Measurements from ENCODE around the gene NISCH. TPM values are rescaled to one million over a fixed set of nuclear protein-coding genes. Genes with fewer than 3 reads are reported as not detected.

The NISCH gene
- polyA plus RNA-seq, 1 experiment, result 71.0 TPM

GRCh38 chr3:52441091-52441771, 14.2 kb upstream of the NISCH start:
- DNase-seq (ENCODE audit: low read depth, low spot score), result no peak
- TF ChIP-seq CTCF (IDR thresholded peaks at IDR 0.05; ENCODE audit: low read depth, low read length), result no peak
- no peak overlapping the region for H3K27ac ChIP-seq (ENCODE audit: low read depth, low read length)
- H3K27me3 ChIP-seq (ENCODE audit: control insufficient read depth, insufficient read depth, low read length), result peaks cover 6% of the 10 kb centered on the region
- H3K4me3 ChIP-seq (ENCODE audit: low read depth, low read length), result no peak overlapping the region
- ChIA-PET POLR2A (no interaction called here), CTCF (interaction anchor here (1.0 to 11.7 kb wide), 2 partner anchors 12 to 29 kb away, joined by 3 to 359 read pairs; no protein-coding TSS in a partner anchor)
- no peaks in the 10 kb centered on the region for H3K9me3 ChIP-seq (ENCODE audit: control insufficient read depth, insufficient read depth, low read length)

DNA sequence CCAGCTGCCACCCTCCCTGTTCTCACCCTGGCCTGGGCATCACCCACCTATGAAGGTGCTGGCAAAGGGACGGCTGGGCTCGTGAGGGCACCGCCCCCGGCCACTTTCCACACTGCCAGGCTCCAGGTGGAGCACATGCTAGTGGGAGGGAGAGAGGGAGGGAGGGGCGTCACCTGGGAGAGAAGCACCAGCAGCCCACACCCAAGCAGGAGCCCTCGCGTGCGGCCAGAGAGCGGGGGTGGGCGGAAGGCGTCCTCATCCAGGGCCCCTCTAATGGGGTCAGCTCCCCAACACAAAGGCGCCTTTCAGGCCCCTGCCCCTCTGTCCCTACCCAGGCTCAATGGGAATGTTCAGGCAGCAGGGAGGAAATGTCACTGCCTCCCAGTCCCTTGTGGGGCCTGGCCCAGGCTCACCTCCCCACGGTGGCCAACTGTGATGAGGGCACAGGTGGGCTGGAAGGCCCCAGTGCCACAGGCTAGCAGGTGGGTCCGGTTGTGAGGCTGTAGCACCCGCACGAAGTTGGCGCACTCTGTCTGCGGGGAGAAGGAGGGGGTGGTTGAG, 13.6 kb upstream of the NISCH start:
- Histone ChIP-seq H3K27ac (ENCODE audit: low read depth, low read length) (no peak overlapping the region), H3K27me3 (ENCODE audit: control insufficient read depth, insufficient read depth, low read length) (peaks cover 6% of the 10 kb centered on the region), H3K9me3 (ENCODE audit: control insufficient read depth, insufficient read depth, low read length) (no peaks in the 10 kb centered on the region), H3K4me3 (ENCODE audit: low read depth, low read length) (no peak overlapping the region)
- ChIA-PET CTCF (interaction anchor here (0.6 to 11.7 kb wide), 2 partner anchors 13 to 56 kb away, joined by 3 to 359 read pairs; no protein-coding TSS in a partner anchor), POLR2A (no interaction called here)
- DNase-seq (ENCODE audit: low read depth, low spot score), result no peak
- TF ChIP-seq CTCF (IDR thresholded peaks at IDR 0.05; ENCODE audit: low read depth, low read length), result no peak

- H3K4me3 ChIP-seq (ENCODE audit: low read depth, low read length), result no peak overlapping the region
- H3K27ac ChIP-seq (ENCODE audit: low read depth, low read length), result no peak overlapping the region
- ChIA-PET POLR2A (no interaction called here), CTCF (interaction anchor here (0.6 to 11.7 kb wide), 2 partner anchors 14 to 57 kb away, joined by 3 to 359 read pairs; no protein-coding TSS in a partner anchor)
- peaks cover 6% of the 10 kb centered on the region for H3K27me3 ChIP-seq (ENCODE audit: control insufficient read depth, insufficient read depth, low read length)
- no peaks in the 10 kb centered on the region for H3K9me3 ChIP-seq (ENCODE audit: control insufficient read depth, insufficient read depth, low read length)
- DNase-seq (ENCODE audit: low read depth, low spot score), result no peak
- no peak for TF ChIP-seq CTCF (IDR thresholded peaks at IDR 0.05; ENCODE audit: low read depth, low read length)
These were observed 12.8 kb upstream of the NISCH start for GRCh38 chr3:52442409-52443267.

- H3K27me3 ChIP-seq (ENCODE audit: control insufficient read depth, insufficient read depth, low read length), result peaks cover 6% of the 10 kb centered on the region
- H3K9me3 ChIP-seq (ENCODE audit: control insufficient read depth, insufficient read depth, low read length), result no peaks in the 10 kb centered on the region
- ChIA-PET CTCF (interaction anchor here (11.7 kb wide), 1 partner anchor 14 kb away, joined by 359 read pairs; no protein-coding TSS in a partner anchor), POLR2A (no interaction called here)
- no peak overlapping the region for H3K4me3 ChIP-seq (ENCODE audit: low read depth, low read length)
- no peak for TF ChIP-seq CTCF (IDR thresholded peaks at IDR 0.05; ENCODE audit: low read depth, low read length)
- no peak overlapping the region for H3K27ac ChIP-seq (ENCODE audit: low read depth, low read length)
- DNase-seq (ENCODE audit: low read depth, low spot score), result no peak
These were observed 12.2 kb upstream of the NISCH start for GRCh38 chr3:52443268-52443610.
